ENCODE results near the gene ANXA2R. TPM values are rescaled to one million over a fixed set of nuclear protein-coding genes. Genes with fewer than 3 reads are reported as not detected.

The ANXA2R gene
- total and polyA plus RNA-seq, 2 donors (not counting 1 experiment from before 2014, with no cell fraction given) = 19.3 to 50.4 TPM

DNA sequence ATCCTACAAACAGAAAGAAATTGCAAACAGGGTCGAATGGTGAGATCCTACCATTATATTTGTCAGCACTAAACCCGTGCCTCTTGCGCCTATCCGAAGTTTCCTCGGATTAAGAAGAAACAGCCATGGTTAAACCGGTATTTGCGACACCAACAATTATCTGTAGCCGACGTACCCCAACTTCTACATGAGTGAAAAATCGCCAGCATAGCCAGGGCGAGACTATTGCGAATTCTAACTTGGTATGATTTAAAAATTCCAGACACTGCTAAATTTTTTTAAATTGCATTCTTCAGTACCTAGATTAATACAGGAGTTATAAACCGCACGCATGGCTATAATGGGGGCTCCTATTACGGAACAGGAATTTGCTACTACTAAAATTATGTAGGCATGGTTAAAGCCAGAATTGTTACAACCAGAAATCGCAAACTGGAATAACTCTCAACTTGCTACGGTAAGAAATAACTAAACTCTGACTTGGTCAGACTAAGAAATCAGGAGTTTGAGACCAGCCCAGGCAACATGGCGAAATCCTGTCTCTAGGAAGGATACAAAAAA is 25.3 kb upstream of the ANXA2R start:
- peak overlapping the region; percentile 99 for H3K4me3 Mint-ChIP-seq
- H3K27me3 Mint-ChIP-seq = no peaks in the 10 kb centered on the region
- Histone ChIP-seq H3K79me2 (ENCODE audit: control insufficient read depth, insufficient read depth, low read length) (peaks cover 33% of the 10 kb centered on the region), H3K4me2 (replicated peaks; ENCODE audit: low read depth, low read length, poor library complexity, severe bottlenecking) (peak overlapping the region; percentile 78), H2AFZ (ENCODE audit: insufficient read depth, low read depth, low read length, poor library complexity, severe bottlenecking) (peak overlapping the region; percentile 83), H3K4me3 (ENCODE audit: control extremely low read depth in 1 of 5, extremely low read depth in 1 of 5, insufficient read depth in 1 of 5, low read depth in 2 of 5, low read length in 4 of 5) (peak overlapping the region; percentile 87 to 100 (median 90)), H3K4me1 (ENCODE audit: control insufficient read depth in 2 of 2, insufficient read depth in 2 of 2, low read length in 2 of 2) (peaks cover 19 to 29% of the 10 kb centered on the region in 2 donors), H3K9me3 (ENCODE audit: control extremely low read depth in 1 of 3, control insufficient read depth in 2 of 3, insufficient read depth in 1 of 3, low read length in 2 of 3) (peaks cover 0 to 9% (median 0%) of the 10 kb centered on the region in 3 donors), H3K27me3 (replicated peaks in 1 of 4; ENCODE audit: control extremely low read depth in 1 of 4, control insufficient read depth in 3 of 4, insufficient read depth in 4 of 4, low read length in 3 of 4) (no peaks in the 10 kb centered on the region), H3K27ac (ENCODE audit: low read length in 2 of 2) (peak overlapping the region; percentile 98 to 99), H3K36me3 (replicated peaks in 1 of 2; ENCODE audit: control extremely low read depth in 1 of 2, control insufficient read depth in 1 of 2, extremely low read depth in 1 of 2, insufficient read depth in 2 of 2, low read length in 1 of 2) (peaks cover 0 to 2% of the 10 kb centered on the region in 2 experiments), H3K9ac (ENCODE audit: low read length) (peak overlapping the region; percentile 95), H4K20me1 (ENCODE audit: control insufficient read depth, insufficient read depth, low read length, poor library complexity, severe bottlenecking) (no peaks in the 10 kb centered on the region)
- 0% methylated on average over 11 of the region's 18 CpGs for WGBS (ENCODE audit: insufficient coverage)
- ChIA-PET CTCF (interaction anchor here (0.6 to 4.7 kb wide), 20 partner anchors 9 to 419 kb away, joined by 3 to 68 read pairs (median 8); partner anchors contain the start of genes ANXA2R, TMEM267 and ZNF131), POLR2A (interaction anchor here (0.7 to 8.0 kb wide), 13 partner anchors 24 to 1161 kb away, joined by 3 to 136 read pairs (median 9); partner anchors contain the start of genes ANXA2R, HMGCS1, RIMOC1 and TMEM267)
- no peak for TF ChIP-seq EZH2 (IDR thresholded peaks at IDR 0.05; ENCODE audit: borderline replicate concordance, insufficient read depth, low read depth, low read length, poor library complexity, severe bottlenecking)
- TF ChIP-seq, protein P1, sequence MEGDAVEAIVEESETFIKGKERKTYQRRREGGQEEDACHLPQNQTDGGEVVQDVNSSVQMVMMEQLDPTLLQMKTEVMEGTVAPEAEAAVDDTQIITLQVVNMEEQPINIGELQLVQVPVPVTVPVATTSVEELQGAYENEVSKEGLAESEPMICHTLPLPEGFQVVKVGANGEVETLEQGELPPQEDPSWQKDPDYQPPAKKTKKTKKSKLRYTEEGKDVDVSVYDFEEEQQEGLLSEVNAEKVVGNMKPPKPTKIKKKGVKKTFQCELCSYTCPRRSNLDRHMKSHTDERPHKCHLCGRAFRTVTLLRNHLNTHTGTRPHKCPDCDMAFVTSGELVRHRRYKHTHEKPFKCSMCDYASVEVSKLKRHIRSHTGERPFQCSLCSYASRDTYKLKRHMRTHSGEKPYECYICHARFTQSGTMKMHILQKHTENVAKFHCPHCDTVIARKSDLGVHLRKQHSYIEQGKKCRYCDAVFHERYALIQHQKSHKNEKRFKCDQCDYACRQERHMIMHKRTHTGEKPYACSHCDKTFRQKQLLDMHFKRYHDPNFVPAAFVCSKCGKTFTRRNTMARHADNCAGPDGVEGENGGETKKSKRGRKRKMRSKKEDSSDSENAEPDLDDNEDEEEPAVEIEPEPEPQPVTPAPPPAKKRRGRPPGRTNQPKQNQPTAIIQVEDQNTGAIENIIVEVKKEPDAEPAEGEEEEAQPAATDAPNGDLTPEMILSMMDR (IDR thresholded peaks at IDR 0.05) = no peak
- DNase-seq (peak; percentile 69), ATAC-seq (ENCODE audit: low read depth) (no peak)
- H3K27ac Mint-ChIP-seq = peak overlapping the region; percentile 100
- peaks cover 33% of the 10 kb centered on the region for H3K4me1 Mint-ChIP-seq
- no peaks in the 10 kb centered on the region for H3K9me3 Mint-ChIP-seq (ENCODE audit: insufficient read depth)
- intact Hi-C loops (cut with micrococcal nuclease) = loop anchor here (1.0 to 10.0 kb wide), 4 partner anchors 57 to 1141 kb away; partner anchors contain the start of genes FBXO4 and NNT

GRCh38 chr5:43063721-43064171 is 23.6 kb upstream of the ANXA2R start:
- H2AFZ ChIP-seq (ENCODE audit: insufficient read depth, low read depth, low read length, poor library complexity, severe bottlenecking) = peak overlapping the region; percentile 83
- peak overlapping the region; percentile 95 for H3K9ac ChIP-seq (ENCODE audit: low read length)
- peaks cover 0 to 9% (median 0%) of the 10 kb centered on the region in 3 donors for H3K9me3 ChIP-seq (ENCODE audit: control extremely low read depth in 1 of 3, control insufficient read depth in 2 of 3, insufficient read depth in 1 of 3, low read length in 2 of 3)
- DNase-seq (peak; percentile 25), ATAC-seq (ENCODE audit: low read depth) (no peak)
- WGBS (ENCODE audit: insufficient coverage) = 97% methylated on average over 8 of the region's 12 CpGs
- H3K36me3 ChIP-seq (replicated peaks in 1 of 2; ENCODE audit: control extremely low read depth in 1 of 2, control insufficient read depth in 1 of 2, extremely low read depth in 1 of 2, insufficient read depth in 2 of 2, low read length in 1 of 2) = no peaks in the 10 kb centered on the region
- CTCF ChIA-PET = interaction anchor here (1.1 to 4.7 kb wide), 11 partner anchors 16 to 155 kb away, joined by 3 to 68 read pairs (median 13); partner anchors contain the start of gene ZNF131
- Mint-ChIP-seq H3K4me3 (peak overlapping the region; percentile 99), H3K27me3 (no peaks in the 10 kb centered on the region), H3K9me3 (ENCODE audit: insufficient read depth) (peaks cover 3% of the 10 kb centered on the region), H3K27ac (peak overlapping the region; percentile 100), H3K4me1 (peaks cover 25% of the 10 kb centered on the region)
- POLR2A ChIA-PET = interaction anchor here (0.8 to 8.0 kb wide), 6 partner anchors 10 to 152 kb away, joined by 3 to 136 read pairs (median 68); partner anchors contain the start of gene ANXA2R
- H3K4me3 ChIP-seq (ENCODE audit: control extremely low read depth in 1 of 5, extremely low read depth in 1 of 5, insufficient read depth in 1 of 5, low read depth in 2 of 5, low read length in 4 of 5) = no peak overlapping the region
- H3K4me1 ChIP-seq (ENCODE audit: control insufficient read depth in 2 of 2, insufficient read depth in 2 of 2, low read length in 2 of 2) = peaks cover 13 to 23% of the 10 kb centered on the region in 2 donors
- peak overlapping the region in 1 of 2 donors; percentile 98 for H3K27ac ChIP-seq (ENCODE audit: low read length in 2 of 2)
- H4K20me1 ChIP-seq (ENCODE audit: control insufficient read depth, insufficient read depth, low read length, poor library complexity, severe bottlenecking) = no peaks in the 10 kb centered on the region
- peak overlapping the region; percentile 78 for H3K4me2 ChIP-seq (replicated peaks; ENCODE audit: low read depth, low read length, poor library complexity, severe bottlenecking)
- TF ChIP-seq, protein P1 (IDR thresholded peaks at IDR 0.05) = no peak
- no peak for TF ChIP-seq EZH2 (IDR thresholded peaks at IDR 0.05; ENCODE audit: borderline replicate concordance, insufficient read depth, low read depth, low read length, poor library complexity, severe bottlenecking)
- H3K79me2 ChIP-seq (ENCODE audit: control insufficient read depth, insufficient read depth, low read length) = peaks cover 19% of the 10 kb centered on the region
- no peaks in the 10 kb centered on the region for H3K27me3 ChIP-seq (replicated peaks in 1 of 4; ENCODE audit: control extremely low read depth in 1 of 4, control insufficient read depth in 3 of 4, insufficient read depth in 4 of 4, low read length in 3 of 4)
- intact Hi-C loops (cut with micrococcal nuclease) = loop anchor here (1.0 to 10.0 kb wide), 2 partner anchors 151 to 1139 kb away; partner anchors contain the start of gene FBXO4
